AG08395 (cell line): Measurements from ENCODE around the gene MED20.
"Not testable (repeated sequence)": the region's sequence is repeated elsewhere in the genome, so short reads cannot be mapped to it uniquely, and the experiment has no call there.

ENCODE experiments used
- DNase-seq: peaks from one replicate; pipeline ENCODE4 v3.0.0; 2012; ENCODE audit warnings: mixed read lengths, low spot score

MED20 gene

GRCh38 chr6:41920921-41921711, at the start of gene MED20, which contains the start of gene BYSL:
Gene MED20 (minus strand): TSS chr6:41921139. CDS start chr6:41921018, 121 bp downstream.
Gene BYSL (plus strand): TSS chr6:41921499. CDS start chr6:41921563, 64 bp downstream.
- DNase-seq: peak; percentile 94

GRCh38 chr6:41970436-41970846, 49.5 kb upstream of the MED20 start:
- DNase-seq: peak; percentile 63

GRCh38 chr6:41967312-41968287, 46.7 kb upstream of the MED20 start:
- DNase-seq: peak; percentile 28

- peak; percentile 54 for DNase-seq
Observed at GRCh38 chr6:41966961-41967311, 46.0 kb upstream of the MED20 start.

GRCh38 chr6:41966214-41966920, 45.4 kb upstream of the MED20 start:
- no peak for DNase-seq

- no peak for DNase-seq
Observed at GRCh38 chr6:41965429-41966213, 44.7 kb upstream of the MED20 start.

GRCh38 chr6:41964201-41964887, 43.4 kb upstream of the MED20 start:
- DNase-seq: no peak

GRCh38 chr6:41963371-41963770, 42.4 kb upstream of the MED20 start:
- DNase-seq: no peak

- no peak for DNase-seq
Observed at GRCh38 chr6:41960028-41960427, 39.1 kb upstream of the MED20 start.

GRCh38 chr6:41958022-41958856, 37.3 kb upstream of the MED20 start:
- DNase-seq: no peak

- DNase-seq: no peak
Observed at GRCh38 chr6:41957117-41957516, 36.2 kb upstream of the MED20 start.

GRCh38 chr6:41955412-41955811, 34.5 kb upstream of the MED20 start:
- DNase-seq: no peak

GRCh38 chr6:41954668-41955067, 33.7 kb upstream of the MED20 start:
- no peak for DNase-seq

GRCh38 chr6:41947581-41948220, 26.8 kb upstream of the MED20 start:
- DNase-seq: no peak

GRCh38 chr6:41943456-41943855, 22.5 kb upstream of the MED20 start:
- no peak for DNase-seq

- DNase-seq: not testable (repeated sequence)
Observed at GRCh38 chr6:41942882-41943281, 21.9 kb upstream of the MED20 start.

- no peak for DNase-seq
Observed at GRCh38 chr6:41942067-41942851, 21.3 kb upstream of the MED20 start.

- DNase-seq: peak; percentile 93
Observed at GRCh38 chr6:41941280-41942066, 20.5 kb upstream of the MED20 start, which contains the start of gene CCND3. Gene CCND3 (minus strand): TSS chr6:41941808. CDS start chr6:41941649, 159 bp downstream.
